K562 (cell line): ENCODE results near the gene SYT3. TPM values are rescaled to one million over a fixed set of nuclear protein-coding genes. Genes with fewer than 3 reads are reported as not detected.

Experiments
- BACH1 ChIP-seq: fragments of 200-800 bp; sonication (Bioruptor generic); IDR thresholded peaks from 2 replicates; pipeline ENCODE4 v1.6.1; 2016; ENCODE audit warnings: missing genetic modification characterization, missing compliant biosample characterization
- CBFA2T2 ChIP-seq: fragments of 450-650 bp; conservative IDR thresholded peaks from 2 replicates; pipeline ENCODE4 v1.6.1; 2017; ENCODE audit warnings: mild to moderate bottlenecking
- ELK3 ChIP-seq: fragments of 450-650 bp; formaldehyde crosslinking; IDR thresholded peaks from 2 replicates; pipeline ENCODE4 v1.4.0; 2020; ENCODE audit warnings: mild to moderate bottlenecking
- HCFC1 ChIP-seq: IDR thresholded peaks from 2 replicates; pipeline ENCODE4 v1.6.1; 2012; ENCODE audit warnings: low read depth, low read length, improper control_type of control experiment
- HDAC8 ChIP-seq: fragments of 450-650 bp; IDR thresholded peaks from 2 replicates; pipeline ENCODE4 v1.6.1; 2016; ENCODE audit warnings: mild to moderate bottlenecking, missing genetic modification characterization, moderate library complexity, missing compliant biosample characterization
- HLTF ChIP-seq: fragments of 450-650 bp; IDR thresholded peaks from 2 replicates; pipeline ENCODE4 v1.6.1; 2016
- ILF3 ChIP-seq: fragments of 450-650 bp; IDR thresholded peaks from 2 replicates; pipeline ENCODE4 v1.6.1; 2018; ENCODE audit warnings: antibody characterized with exemption, mild to moderate bottlenecking, moderate library complexity, borderline replicate concordance
- NCOR1 ChIP-seq: fragments of 450-650 bp; IDR thresholded peaks from 2 replicates; pipeline ENCODE4 v1.6.1; 2016; ENCODE audit warnings: mild to moderate bottlenecking, moderate library complexity
- NR1H2 ChIP-seq: sonication (generic); formaldehyde crosslinking; IDR thresholded peaks from 2 replicates; pipeline ENCODE4 v1.4.0; 2020; ENCODE audit warnings: mild to moderate bottlenecking, missing genetic modification reagents
- NUFIP1 ChIP-seq: fragments of 450-650 bp; IDR thresholded peaks from 2 replicates; pipeline ENCODE4 v1.6.1; 2018; ENCODE audit not compliant: partially characterized antibody
- RBM25 ChIP-seq: fragments of 200-400 bp; formaldehyde crosslinking; IDR thresholded peaks from 2 replicates; pipeline ENCODE4 v1.6.1; 2018; ENCODE audit warnings: low read length, low read depth, moderate library complexity; ENCODE audit not compliant: severe bottlenecking
- RFX5 ChIP-seq: IDR thresholded peaks from 2 replicates; pipeline ENCODE4 v1.6.1; 2011; ENCODE audit warnings: low read depth, mild to moderate bottlenecking, improper control_type of control experiment, low read length
- SMARCE1 ChIP-seq: fragments of 450-650 bp; IDR thresholded peaks from 2 replicates; pipeline ENCODE4 v1.7.1; 2016; ENCODE audit warnings: mild to moderate bottlenecking
- THRB ChIP-seq: fragments of 450-650 bp; formaldehyde crosslinking; conservative IDR thresholded peaks from 2 replicates; pipeline ENCODE4 v1.4.0; 2022; ENCODE audit warnings: mild to moderate bottlenecking, missing genetic modification characterization
- ZBTB1 ChIP-seq: sonication (generic); formaldehyde crosslinking; IDR thresholded peaks from 2 replicates; pipeline ENCODE4 v1.8.1; 2023; ENCODE audit warnings: missing genetic modification reagents, low read depth, mild to moderate bottlenecking, borderline replicate concordance
- ZFP91 ChIP-seq: sonication (generic); formaldehyde crosslinking; IDR thresholded peaks from 2 replicates; pipeline ENCODE4 v1.8.0; 2022; ENCODE audit warnings: mild to moderate bottlenecking, missing genetic modification reagents
- ZFX ChIP-seq: sonication (generic); formaldehyde crosslinking; IDR thresholded peaks from 2 replicates; pipeline ENCODE4 v1.8.0; 2022; ENCODE audit warnings: mild to moderate bottlenecking, missing genetic modification reagents, moderate library complexity
- ZKSCAN8 ChIP-seq: fragments of 200-800 bp; sonication (Bioruptor generic); IDR thresholded peaks from 2 replicates; pipeline ENCODE4 v1.6.1; 2016; ENCODE audit warnings: missing genetic modification characterization, missing compliant biosample characterization
- ZNF140 ChIP-seq: fragments of 250-450 bp; sonication (Bioruptor Pico); IDR thresholded peaks from 2 replicates; pipeline ENCODE4 v1.8.0; 2021; ENCODE audit warnings: moderate library complexity, mild to moderate bottlenecking, inconsistent platforms
- polyA plus RNA-seq, 8 experiments: library from polyadenylated mRNA; depleted of rRNA in 4 of 8; stranded (reverse) in 5 of 8; unstranded in 3 of 8; fragments of >200 nt; fragmentation: Nextera tagmentation in 2 of 8; fragmentation: Illumina TruSeq in 1 of 8; extraction: Ambion mirVana in 2 of 8; extraction: Trizol in 1 of 8; gene quantifications; 2 replicates each; pipeline versions ENCODE4 v1.2.1 to v1.2.3, GENCODE V29; 2011 to 2014; ENCODE audit warnings: inconsistent platforms in 1 of 8, missing spikeins in 1 of 8
- total RNA-seq, 7 experiments: library from RNA; depleted of rRNA in 6 of 7; stranded (reverse); fragments of >200 nt in 6 of 7; fragmentation: Illumina TruSeq in 2 of 7; extraction: Trizol in 2 of 7; gene quantifications; 2 replicates each; pipeline versions ENCODE4 v1.2.1 to v1.2.3, GENCODE V29; 2011 to 2021; ENCODE audit warnings: low replicate concordance in 1 of 7
- TF ChIP-seq, protein P1 (sequence below): fragments of 250-450 bp; sonication (Bioruptor Pico); IDR thresholded peaks from 2 replicates; pipeline ENCODE4 v1.5.0; 2020; ENCODE audit warnings: mild to moderate bottlenecking
- TF ChIP-seq, protein P2 (sequence below), 2 experiments: fragments of 450-650 bp; conservative IDR thresholded peaks; 2 replicates each; pipeline ENCODE4 v1.6.1; 2017; ENCODE audit warnings: mild to moderate bottlenecking in 2 of 2, moderate library complexity in 2 of 2

The SYT3 gene
- total and polyA plus RNA-seq, 9 of the 15 experiments (the other 6 are each of a cell fraction or from before 2014, with no cell fraction given) = 0.36 to 2.0 (median 0.54) TPM; not detected in 2

DNA sequence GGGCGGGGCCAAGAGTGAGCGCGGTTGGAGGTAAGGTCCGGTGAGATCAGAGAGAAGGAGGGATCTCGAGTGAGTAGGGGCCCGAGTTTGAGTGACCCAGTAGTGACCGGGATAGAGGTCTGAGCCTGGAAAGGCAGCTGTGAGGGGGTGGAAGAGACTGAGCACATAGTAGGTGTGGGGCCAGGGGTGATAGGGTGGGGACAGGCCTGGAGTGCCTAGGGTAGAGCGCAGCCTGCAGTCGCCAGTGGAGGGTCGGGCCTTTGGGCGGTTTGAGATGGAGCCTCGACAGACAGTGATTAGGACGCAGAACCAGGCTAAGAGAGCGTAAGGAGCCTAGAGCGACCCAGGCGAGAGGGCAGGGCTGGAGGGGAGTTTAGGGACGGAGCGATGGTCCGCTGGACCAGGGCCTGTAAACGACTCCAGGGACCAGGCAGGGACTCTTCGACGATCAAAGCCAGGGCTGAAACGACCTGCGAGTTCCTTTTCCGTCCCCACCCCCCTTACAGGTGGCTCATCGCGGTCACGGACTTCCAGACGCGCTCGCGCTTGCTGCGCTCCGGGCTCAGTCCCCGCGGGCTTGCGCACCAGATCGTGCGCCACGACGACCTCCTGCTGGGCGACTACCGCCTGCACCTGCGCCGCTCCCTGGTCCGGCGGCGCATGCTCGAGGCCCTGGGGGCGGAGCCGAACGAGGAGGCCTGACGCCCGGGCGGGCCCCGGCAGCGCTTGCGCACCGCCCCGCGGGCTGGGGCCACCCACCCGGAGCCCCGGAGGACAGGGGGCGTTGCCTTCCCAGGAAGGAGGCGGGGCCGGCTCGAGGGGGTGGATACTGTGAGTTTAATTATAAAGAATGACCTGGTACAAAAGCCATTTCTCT is 19.0 kb upstream of the SYT3 start (continued):
- no peak for TF ChIP-seq NUFIP1
- no peak for TF ChIP-seq ELK3 (CRISPR knock-in tag)
- TF ChIP-seq RFX5 = no peak
- TF ChIP-seq, protein P1, sequence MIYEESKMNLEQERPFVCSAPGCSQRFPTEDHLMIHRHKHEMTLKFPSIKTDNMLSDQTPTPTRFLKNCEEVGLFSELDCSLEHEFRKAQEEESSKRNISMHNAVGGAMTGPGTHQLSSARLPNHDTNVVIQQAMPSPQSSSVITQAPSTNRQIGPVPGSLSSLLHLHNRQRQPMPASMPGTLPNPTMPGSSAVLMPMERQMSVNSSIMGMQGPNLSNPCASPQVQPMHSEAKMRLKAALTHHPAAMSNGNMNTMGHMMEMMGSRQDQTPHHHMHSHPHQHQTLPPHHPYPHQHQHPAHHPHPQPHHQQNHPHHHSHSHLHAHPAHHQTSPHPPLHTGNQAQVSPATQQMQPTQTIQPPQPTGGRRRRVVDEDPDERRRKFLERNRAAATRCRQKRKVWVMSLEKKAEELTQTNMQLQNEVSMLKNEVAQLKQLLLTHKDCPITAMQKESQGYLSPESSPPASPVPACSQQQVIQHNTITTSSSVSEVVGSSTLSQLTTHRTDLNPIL (CRISPR knock-in tag) = no peak; the same call in 1 of the 2 replicates
- TF ChIP-seq THRB (CRISPR knock-in tag) = peak; percentile 97
- peak; percentile 56; the same call in 1 of the 2 replicates for TF ChIP-seq SMARCE1
- TF ChIP-seq NCOR1 = no peak
- TF ChIP-seq ZNF140 (CRISPR knock-in tag) = no peak
- no peak for TF ChIP-seq HDAC8 (tag)
- TF ChIP-seq ZFX (CRISPR knock-in tag) = peak; percentile 90
- TF ChIP-seq ZKSCAN8 (CRISPR knock-in tag) = no peak
- no peak; the same call in 1 of the 2 replicates for TF ChIP-seq ZFP91
- TF ChIP-seq NR1H2 (CRISPR knock-in tag) = peak; percentile 84; the same call in 1 of the 2 replicates
- no peak for TF ChIP-seq BACH1
- peak; percentile 45; the same call in 1 of the 2 replicates for TF ChIP-seq HCFC1
- peak; percentile 92; the same call in 1 of the 2 replicates for TF ChIP-seq HLTF
- TF ChIP-seq RBM25 = no peak
- no peak for TF ChIP-seq CBFA2T2
- peak; percentile 81; the same call in 1 of the 2 replicates for TF ChIP-seq ZBTB1 (CRISPR knock-in tag)
- no peak; the same call in 1 of the 2 replicates for TF ChIP-seq ILF3
- TF ChIP-seq, protein P2, sequence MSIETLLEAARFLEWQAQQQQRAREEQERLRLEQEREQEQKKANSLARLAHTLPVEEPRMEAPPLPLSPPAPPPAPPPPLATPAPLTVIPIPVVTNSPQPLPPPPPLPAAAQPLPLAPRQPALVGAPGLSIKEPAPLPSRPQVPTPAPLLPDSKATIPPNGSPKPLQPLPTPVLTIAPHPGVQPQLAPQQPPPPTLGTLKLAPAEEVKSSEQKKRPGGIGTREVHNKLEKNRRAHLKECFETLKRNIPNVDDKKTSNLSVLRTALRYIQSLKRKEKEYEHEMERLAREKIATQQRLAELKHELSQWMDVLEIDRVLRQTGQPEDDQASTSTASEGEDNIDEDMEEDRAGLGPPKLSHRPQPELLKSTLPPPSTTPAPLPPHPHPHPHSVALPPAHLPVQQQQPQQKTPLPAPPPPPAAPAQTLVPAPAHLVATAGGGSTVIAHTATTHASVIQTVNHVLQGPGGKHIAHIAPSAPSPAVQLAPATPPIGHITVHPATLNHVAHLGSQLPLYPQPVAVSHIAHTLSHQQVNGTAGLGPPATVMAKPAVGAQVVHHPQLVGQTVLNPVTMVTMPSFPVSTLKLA (conservative IDR thresholded peaks at IDR 0.05) = peak in 1 of 2 experiments; percentile 61; a peak in 2 of 4 replicates
